Activated CD8-positive, alpha-beta T cell treated with anti-CD3 and anti-CD28 coated beads, Interleukin-2, amount 10 ng/mL, durations not matched to agents 7 days and 5 days (primary cell): ENCODE measurements around the gene MEIS2. TPM values are rescaled to one million over a fixed set of nuclear protein-coding genes. Genes with fewer than 3 reads are reported as not detected.

ENCODE experiments used
- ATAC-seq: fragments of 150-1000 bp; cut with Tn5 transposase; one replicate; pipeline ENCODE4 v1.10.0; 2021; ENCODE audit warnings: moderate library complexity
- CTCF ChIA-PET: fragments of 350-600 bp; sonication (Branson Sonifier 250); formaldehyde crosslinking; loops from one replicate; lab custom pipeline; 2021; ENCODE audit warnings: antibody characterized with exemption; lab: Charles Lee
- POLR2A ChIA-PET: fragments of 350-600 bp; sonication (Branson Sonifier 250); formaldehyde crosslinking; loops from one replicate; lab custom pipeline; 2021; ENCODE audit warnings: antibody characterized with exemption; lab: Charles Lee
- DNase-seq: peaks from one replicate; pipeline ENCODE4 v3.0.0-alpha.2; 2020
- H3K27ac Mint-ChIP-seq: one replicate; pipeline ENCODE4 v1.8.0; 2021; ENCODE audit warnings: mild to moderate bottlenecking, mixed read lengths
- H3K27me3 Mint-ChIP-seq: one replicate; pipeline ENCODE4 v1.8.0; 2021; ENCODE audit warnings: low read depth, mixed read lengths
- H3K36me3 Mint-ChIP-seq: one replicate; pipeline ENCODE4 v1.8.0; 2021; ENCODE audit warnings: low read depth, mixed read lengths
- H3K4me1 Mint-ChIP-seq: one replicate; pipeline ENCODE4 v1.8.0; 2021; ENCODE audit warnings: low read depth, mixed read lengths
- H3K4me3 Mint-ChIP-seq: one replicate; pipeline ENCODE4 v1.8.0; 2021; ENCODE audit warnings: mild to moderate bottlenecking, mixed read lengths
- H3K9me3 Mint-ChIP-seq: one replicate; pipeline ENCODE4 v1.8.0; 2022; ENCODE audit warnings: mixed read lengths; ENCODE audit not compliant: insufficient read depth
- total RNA-seq, 2 experiments: library from RNA; stranded (reverse); gene quantifications; one replicate each; pipeline ENCODE4 v1.2.3, GENCODE V29; 2021

The MEIS2 gene
- total RNA-seq, 2 experiments from 2014 or later: not detected

DNA sequence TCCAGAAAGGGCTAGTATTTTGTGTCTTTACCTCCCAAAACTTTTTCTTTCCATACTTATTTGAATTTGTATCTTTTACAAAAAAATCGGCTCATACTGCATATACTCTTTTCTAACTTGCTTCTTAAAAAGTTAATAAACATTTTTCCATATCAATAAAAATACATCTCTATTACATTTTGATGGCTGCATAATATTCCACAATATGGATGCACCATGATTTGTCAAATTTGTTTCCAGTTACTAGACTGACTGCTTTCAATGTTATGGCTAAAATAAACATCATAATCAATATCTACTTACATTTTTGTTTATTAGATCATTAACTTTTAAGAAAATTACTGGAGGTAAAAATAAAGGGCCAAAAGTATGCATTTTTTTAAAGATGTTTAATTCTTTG, 121.7 kb downstream of the MEIS2 start:
- H3K4me3 Mint-ChIP-seq: no peak overlapping the region
- CTCF ChIA-PET: no interaction called here
- H3K27me3 Mint-ChIP-seq: no peaks in the 10 kb centered on the region
- no peaks in the 10 kb centered on the region for H3K36me3 Mint-ChIP-seq
- ATAC-seq: no peak
- H3K4me1 Mint-ChIP-seq: no peaks in the 10 kb centered on the region
- POLR2A ChIA-PET: no interaction called here
- DNase-seq: no peak
- H3K27ac Mint-ChIP-seq: no peak overlapping the region
- peaks cover under 1% of the 10 kb centered on the region for H3K9me3 Mint-ChIP-seq

DNA sequence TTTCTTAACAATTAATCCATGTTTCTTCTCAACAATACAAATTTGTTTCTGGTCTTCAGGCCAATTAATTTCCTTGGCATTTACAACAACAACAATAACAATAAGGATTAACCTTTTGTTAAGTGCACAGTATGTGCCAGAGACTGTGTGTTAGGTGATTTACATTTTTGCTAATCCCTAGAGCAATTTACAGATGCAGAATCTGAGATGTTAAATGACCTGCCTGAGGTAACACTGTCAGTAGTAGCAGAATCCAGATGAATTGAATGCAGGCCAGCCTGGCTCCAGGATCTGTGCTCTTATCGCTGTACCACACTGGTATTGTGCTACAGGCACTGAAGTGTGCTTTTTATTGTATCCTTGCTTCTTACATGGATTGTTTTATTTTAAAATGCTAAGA, 122.2 kb downstream of the MEIS2 start:
- ChIA-PET POLR2A (no interaction called here), CTCF (no interaction called here)
- Mint-ChIP-seq H3K4me3 (no peak overlapping the region), H3K4me1 (no peaks in the 10 kb centered on the region), H3K9me3 (no peaks in the 10 kb centered on the region), H3K36me3 (no peaks in the 10 kb centered on the region), H3K27me3 (no peaks in the 10 kb centered on the region), H3K27ac (no peak overlapping the region)
- no peak for DNase-seq
- no peak for ATAC-seq

DNA sequence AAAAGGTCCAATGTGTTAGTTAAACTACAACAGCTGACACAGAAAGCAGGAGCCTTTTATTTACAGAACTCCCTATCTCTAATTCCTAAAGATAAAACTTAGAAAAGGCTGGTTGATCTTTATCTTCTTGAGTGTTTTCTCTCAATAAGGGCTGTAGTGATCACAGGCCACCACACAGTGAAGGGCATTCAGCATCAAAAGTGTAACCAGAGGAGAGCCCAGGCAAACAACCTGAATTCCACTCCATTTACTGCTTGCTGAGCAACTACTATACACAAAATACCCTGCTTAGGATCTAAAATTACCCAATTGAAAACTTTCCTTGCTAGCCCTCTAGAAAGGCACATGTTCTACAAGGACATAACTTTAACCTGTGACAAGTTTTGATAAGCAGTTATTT, 122.7 kb downstream of the MEIS2 start:
- POLR2A ChIA-PET: no interaction called here
- no peak overlapping the region for H3K27ac Mint-ChIP-seq
- H3K27me3 Mint-ChIP-seq: no peaks in the 10 kb centered on the region
- H3K4me1 Mint-ChIP-seq: no peaks in the 10 kb centered on the region
- no peak overlapping the region for H3K4me3 Mint-ChIP-seq
- H3K36me3 Mint-ChIP-seq: no peaks in the 10 kb centered on the region
- ATAC-seq (no peak), DNase-seq (no peak)
- no peaks in the 10 kb centered on the region for H3K9me3 Mint-ChIP-seq
- CTCF ChIA-PET: no interaction called here

DNA sequence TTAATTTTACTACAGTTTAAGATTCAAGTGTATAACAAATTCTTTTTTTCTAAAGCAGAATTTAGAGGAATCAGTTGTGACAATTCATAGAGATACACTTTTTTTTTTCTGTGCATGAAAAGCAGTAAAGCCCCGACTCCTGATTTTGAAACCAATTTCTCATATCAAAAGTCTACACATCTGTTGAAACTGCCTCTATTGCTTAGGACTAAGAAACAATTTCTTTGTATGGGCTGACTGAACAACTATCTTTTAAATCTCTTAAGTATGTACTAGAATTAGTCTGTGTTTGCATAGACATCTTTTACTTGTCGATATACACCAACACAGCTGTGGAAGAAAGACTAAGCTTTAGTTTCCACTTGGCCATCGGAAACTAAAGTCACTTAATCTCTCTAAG, 127.6 kb downstream of the MEIS2 start:
- no peaks in the 10 kb centered on the region for H3K27me3 Mint-ChIP-seq

DNA sequence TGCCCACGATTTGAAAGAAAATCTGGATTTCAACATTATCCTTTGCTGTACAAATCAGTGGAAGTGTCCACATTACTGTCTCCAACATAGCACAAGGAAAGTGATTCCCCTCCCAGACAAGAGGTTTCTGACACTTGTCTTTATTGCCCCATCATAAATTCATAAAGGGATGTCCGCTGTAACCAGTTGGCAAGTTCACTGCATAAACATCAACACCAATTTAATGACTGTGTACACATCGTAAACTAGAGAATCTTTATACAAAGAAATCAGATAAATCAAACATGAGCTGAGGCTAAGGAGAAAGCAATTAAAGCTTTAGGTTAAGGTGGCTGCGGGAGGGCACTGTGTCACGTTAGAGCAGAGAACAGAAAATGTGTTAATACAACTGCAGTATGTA, 129.8 kb downstream of the MEIS2 start:
- no peak overlapping the region for H3K27ac Mint-ChIP-seq
- no peaks in the 10 kb centered on the region for H3K36me3 Mint-ChIP-seq
- POLR2A ChIA-PET: no interaction called here
- CTCF ChIA-PET: no interaction called here
- no peaks in the 10 kb centered on the region for H3K4me1 Mint-ChIP-seq
- ATAC-seq (no peak), DNase-seq (no peak)
- H3K9me3 Mint-ChIP-seq: no peaks in the 10 kb centered on the region
- H3K27me3 Mint-ChIP-seq: no peaks in the 10 kb centered on the region
- no peak overlapping the region for H3K4me3 Mint-ChIP-seq

More for the DNA sequence above, 127.6 kb downstream of the MEIS2 start:
- ChIA-PET POLR2A (no interaction called here), CTCF (no interaction called here)
- Mint-ChIP-seq H3K4me3 (no peak overlapping the region), H3K4me1 (no peaks in the 10 kb centered on the region), H3K9me3 (no peaks in the 10 kb centered on the region), H3K27ac (no peak overlapping the region), H3K36me3 (no peaks in the 10 kb centered on the region)
- ATAC-seq (no peak), DNase-seq (no peak)

DNA sequence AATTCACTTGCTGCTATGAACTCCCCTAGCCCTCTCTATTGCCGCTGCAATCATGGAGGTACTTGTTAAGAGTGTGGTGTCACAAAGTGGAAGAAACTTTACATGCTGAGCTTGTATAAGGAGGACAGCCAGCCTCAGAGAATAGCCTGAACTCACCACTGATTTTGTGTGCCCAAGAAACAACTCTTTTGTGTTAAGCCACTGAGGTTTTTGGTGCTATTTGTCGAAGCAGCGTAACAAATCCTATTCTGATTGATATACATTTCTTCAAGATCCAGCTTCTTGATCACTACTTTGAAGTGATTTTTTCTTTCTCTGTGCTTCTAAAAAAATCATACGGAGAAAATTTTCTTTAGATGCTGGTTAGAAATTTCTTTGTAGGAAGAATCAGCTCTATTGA, 132.4 kb downstream of the MEIS2 start:
- H3K27me3 Mint-ChIP-seq: no peaks in the 10 kb centered on the region
- DNase-seq (no peak), ATAC-seq (no peak)
- POLR2A ChIA-PET: no interaction called here
- no peak overlapping the region for H3K4me3 Mint-ChIP-seq
- no peaks in the 10 kb centered on the region for H3K9me3 Mint-ChIP-seq
- no peaks in the 10 kb centered on the region for H3K4me1 Mint-ChIP-seq
- CTCF ChIA-PET: no interaction called here
- H3K27ac Mint-ChIP-seq: no peak overlapping the region
- no peaks in the 10 kb centered on the region for H3K36me3 Mint-ChIP-seq

DNA sequence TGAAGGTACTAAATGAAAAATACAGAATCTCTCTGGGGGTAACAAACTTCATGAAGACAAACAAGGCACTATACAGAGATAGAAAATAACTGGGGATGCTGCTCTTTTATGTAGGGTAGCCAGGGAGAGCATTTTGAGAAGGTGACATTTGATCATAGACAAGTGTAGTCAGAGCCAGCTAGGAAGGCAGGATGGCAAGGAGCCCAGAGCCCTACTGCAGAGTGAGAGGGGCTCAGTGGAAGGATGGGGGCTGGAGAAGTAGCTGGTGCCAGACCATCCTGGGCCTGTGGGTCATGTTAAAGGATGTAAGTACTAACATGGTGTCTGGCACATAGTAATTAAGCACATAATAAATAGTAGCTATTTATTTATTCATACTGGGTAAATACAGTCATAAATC, 133.6 kb downstream of the MEIS2 start:
- Mint-ChIP-seq H3K4me3 (no peak overlapping the region), H3K27ac (no peak overlapping the region), H3K9me3 (no peaks in the 10 kb centered on the region), H3K27me3 (no peaks in the 10 kb centered on the region), H3K4me1 (no peaks in the 10 kb centered on the region), H3K36me3 (no peaks in the 10 kb centered on the region)
- DNase-seq: no peak
- no peak for ATAC-seq
- ChIA-PET POLR2A (no interaction called here), CTCF (no interaction called here)

DNA sequence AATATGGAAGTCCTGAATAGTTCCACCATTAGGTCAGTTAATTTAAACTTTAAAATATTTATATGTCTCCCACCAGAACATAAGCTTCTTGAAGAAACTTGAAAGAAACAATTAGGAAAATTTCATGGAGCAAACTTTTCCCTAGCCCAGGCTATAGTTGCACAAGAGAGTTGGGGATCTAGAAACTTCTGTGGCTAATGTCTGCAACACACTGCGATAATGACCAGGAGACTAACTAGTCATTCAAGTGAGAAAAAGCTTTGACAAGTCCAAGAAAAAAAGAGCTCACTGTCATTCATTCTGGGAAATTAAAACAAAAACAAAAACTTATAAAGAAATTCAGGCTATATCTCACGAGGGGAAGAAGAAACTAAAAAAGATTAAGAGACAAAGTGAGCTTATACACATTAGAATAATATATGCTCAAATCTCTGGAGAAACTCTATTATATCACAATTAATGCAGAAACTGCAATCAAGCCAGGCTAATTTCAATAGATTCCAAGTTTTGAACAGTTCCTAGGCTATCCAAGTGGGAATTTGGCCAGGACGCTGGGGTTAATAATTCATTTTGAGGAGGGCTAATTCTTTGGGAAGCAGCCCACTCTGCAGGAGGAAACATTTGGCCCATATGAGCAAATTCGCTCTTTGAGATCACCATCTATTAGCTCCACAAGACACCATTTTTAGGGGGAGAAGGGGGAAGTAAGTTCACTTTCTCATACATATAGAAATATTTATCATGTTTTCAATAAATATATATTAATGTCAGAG, 134.6 kb downstream of the MEIS2 start:
- ATAC-seq (no peak), DNase-seq (no peak)
- H3K36me3 Mint-ChIP-seq: no peaks in the 10 kb centered on the region
- ChIA-PET POLR2A (interaction anchor here (0.6 kb wide), 1 partner anchor 37 kb away, joined by 3 read pairs; no protein-coding TSS in a partner anchor), CTCF (no interaction called here)
- H3K27ac Mint-ChIP-seq: no peak overlapping the region
- no peaks in the 10 kb centered on the region for H3K4me1 Mint-ChIP-seq
- H3K4me3 Mint-ChIP-seq: no peak overlapping the region
- no peaks in the 10 kb centered on the region for H3K27me3 Mint-ChIP-seq
- H3K9me3 Mint-ChIP-seq: no peaks in the 10 kb centered on the region

DNA sequence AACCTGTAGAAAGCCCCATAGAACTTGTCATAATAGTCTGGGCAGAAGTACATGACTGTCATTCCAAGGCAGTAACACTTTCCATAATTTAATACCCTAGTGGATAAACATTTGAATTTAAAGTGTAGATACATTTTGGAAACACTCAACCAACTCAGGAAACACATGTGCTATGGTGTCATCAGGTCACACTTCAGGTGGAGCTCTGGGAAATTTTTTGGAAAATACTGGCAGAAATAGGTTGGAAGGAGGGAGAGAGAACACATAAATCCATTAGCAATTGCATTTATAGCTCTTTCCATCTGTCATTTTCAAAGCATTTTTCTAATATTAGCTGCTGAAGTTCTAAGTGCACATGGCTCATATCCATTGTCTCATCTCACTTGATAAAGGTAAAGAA, 135.7 kb downstream of the MEIS2 start:
- Mint-ChIP-seq H3K36me3 (no peaks in the 10 kb centered on the region), H3K4me3 (no peak overlapping the region)

DNA sequence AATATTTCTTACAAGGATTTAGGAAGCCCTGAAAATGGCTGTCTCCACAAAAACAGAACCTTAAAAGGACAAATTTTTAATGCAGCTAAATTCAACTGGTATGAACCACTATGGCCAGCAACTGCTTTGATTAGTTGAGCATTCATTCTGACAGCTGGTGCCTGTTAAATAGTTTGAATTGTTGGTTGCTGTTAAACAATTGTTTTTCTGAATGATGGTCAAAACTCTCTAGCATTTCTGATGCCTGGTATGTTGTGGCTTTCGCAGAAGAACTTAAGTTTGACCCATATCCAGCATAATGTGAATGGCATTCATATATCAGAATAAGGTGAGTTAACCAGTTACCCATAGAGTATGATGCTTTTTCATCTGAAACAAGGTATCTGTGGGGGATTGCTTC, 138.4 kb downstream of the MEIS2 start:
- Mint-ChIP-seq H3K4me3 (no peak overlapping the region), H3K27ac (no peak overlapping the region), H3K36me3 (no peaks in the 10 kb centered on the region), H3K27me3 (no peaks in the 10 kb centered on the region), H3K4me1 (no peaks in the 10 kb centered on the region), H3K9me3 (no peaks in the 10 kb centered on the region)
- ATAC-seq (no peak), DNase-seq (no peak)
- CTCF ChIA-PET: no interaction called here
- POLR2A ChIA-PET: no interaction called here

More for the DNA sequence above, 135.7 kb downstream of the MEIS2 start:
- DNase-seq (no peak), ATAC-seq (no peak)
- no peaks in the 10 kb centered on the region for H3K9me3 Mint-ChIP-seq
- no peaks in the 10 kb centered on the region for H3K4me1 Mint-ChIP-seq
- no peaks in the 10 kb centered on the region for H3K27me3 Mint-ChIP-seq
- no peak overlapping the region for H3K27ac Mint-ChIP-seq
- ChIA-PET POLR2A (interaction anchor here (0.5 kb wide), 1 partner anchor 138 kb away, joined by 3 read pairs; no protein-coding TSS in a partner anchor), CTCF (no interaction called here)

DNA sequence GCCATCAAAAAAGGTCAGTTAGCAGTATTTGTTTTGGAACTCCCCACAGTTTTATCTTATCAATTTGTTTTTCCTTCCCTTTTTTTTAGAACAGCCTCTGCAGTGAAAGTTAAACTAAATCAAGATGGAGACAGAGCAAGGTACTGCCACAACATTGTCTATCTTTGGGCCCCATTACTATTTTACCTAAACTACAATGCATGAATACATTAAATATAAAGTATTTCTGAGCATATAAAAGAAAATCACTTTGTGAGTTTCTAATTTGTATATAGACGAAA, 139.5 kb downstream of the MEIS2 start:
- H3K9me3 Mint-ChIP-seq: no peaks in the 10 kb centered on the region
- ATAC-seq (no peak), DNase-seq (no peak)
- no peak overlapping the region for H3K4me3 Mint-ChIP-seq
- POLR2A ChIA-PET: no interaction called here
- CTCF ChIA-PET: no interaction called here
- no peaks in the 10 kb centered on the region for H3K27me3 Mint-ChIP-seq
- no peaks in the 10 kb centered on the region for H3K36me3 Mint-ChIP-seq
- no peaks in the 10 kb centered on the region for H3K4me1 Mint-ChIP-seq
- H3K27ac Mint-ChIP-seq: no peak overlapping the region

DNA sequence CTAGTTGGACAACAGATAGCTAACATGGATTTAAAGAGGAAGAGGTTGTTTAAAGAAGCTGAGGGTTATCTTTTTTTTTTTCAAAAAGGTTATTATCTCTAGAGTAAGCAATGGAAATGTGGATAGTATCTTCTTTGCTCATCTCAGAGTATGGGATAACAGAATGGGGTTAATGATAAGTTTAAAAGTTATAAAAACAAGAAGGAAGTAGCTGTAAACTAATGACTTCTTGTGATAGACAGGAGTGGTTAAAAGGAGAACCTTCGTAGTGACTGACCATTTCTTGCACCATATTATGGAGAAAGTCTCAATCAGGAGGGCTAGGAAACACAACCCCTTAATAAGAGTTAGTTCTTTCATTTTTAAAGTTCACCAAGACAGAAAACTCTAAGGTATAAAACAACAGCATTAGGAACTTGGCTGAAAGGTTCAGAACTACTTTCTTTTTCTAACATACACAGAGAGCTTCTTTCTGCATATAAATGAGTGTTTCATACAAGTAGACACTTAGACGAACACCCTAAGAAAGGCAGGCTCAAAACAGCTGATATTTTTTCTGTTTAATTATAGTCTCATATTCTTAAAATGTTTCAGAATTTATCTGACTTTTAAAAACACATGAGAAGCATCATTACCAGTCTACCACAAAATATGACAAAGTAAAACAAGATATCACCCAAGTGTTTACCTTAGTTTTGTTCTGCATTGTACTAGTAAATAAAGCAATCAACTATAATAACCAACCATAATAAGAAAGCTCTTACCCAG, 140.0 kb downstream of the MEIS2 start:
- Mint-ChIP-seq H3K27me3 (no peaks in the 10 kb centered on the region), H3K4me3 (no peak overlapping the region), H3K9me3 (no peaks in the 10 kb centered on the region), H3K36me3 (no peaks in the 10 kb centered on the region), H3K4me1 (no peaks in the 10 kb centered on the region), H3K27ac (no peak overlapping the region)
- CTCF ChIA-PET: no interaction called here
- no peak for DNase-seq
- POLR2A ChIA-PET: no interaction called here
- no peak for ATAC-seq
